Right cardiac atrium (tissue), 5 donors: ENCODE measurements around the gene NSMF. TPM values are rescaled to one million over a fixed set of nuclear protein-coding genes. Genes with fewer than 3 reads are reported as not detected.
"Not testable (repeated sequence)": the region's sequence is repeated elsewhere in the genome, so short reads cannot be mapped to it uniquely, and the experiment has no call there.

Experiments
- ATAC-seq, 2 donors: fragments of 200-7000 bp; cut with Tn5 transposase; one replicate each; pipeline versions ENCODE4 v1.8.0 to v1.9.1; 2020; ENCODE audit warnings: moderate library complexity in 2 of 2, mild to moderate bottlenecking in 1 of 2
- DNase-seq, 3 donors: peaks; one replicate each; pipeline ENCODE4 v3.0.0-alpha.2; 2020
- H3K27ac ChIP-seq: one replicate; pipeline ENCODE4 v1.5.1; 2013; ENCODE audit warnings: mild to moderate bottlenecking, low read length, control low read depth, moderate library complexity
- H3K27me3 ChIP-seq: one replicate; pipeline ENCODE4 v1.6.1; 2013; ENCODE audit not compliant: control insufficient read depth, insufficient read depth
- H3K4me1 ChIP-seq: one replicate; pipeline ENCODE4 v1.6.1; 2013; ENCODE audit warnings: low read length; ENCODE audit not compliant: control insufficient read depth, insufficient read depth
- H3K4me3 ChIP-seq: one replicate; pipeline ENCODE4 v1.5.1; 2013; ENCODE audit warnings: low read length, control low read depth
- H3K9me3 ChIP-seq: one replicate; pipeline ENCODE4 v1.6.1; 2013; ENCODE audit warnings: low read length; ENCODE audit not compliant: control insufficient read depth
- WGBS: extraction: QIAGEN DNeasy Blood & Tissue Kit; methylation state at CpG from one replicate; pipeline ENCODE4 v1.1.7; 2013; 5-methylcytosine and 5-hydroxymethylcytosine counted together
- intact Hi-C, 4 donors: fragments of 100-400 bp; cut with DNase I; formaldehyde crosslinking; loops; one replicate each; pipeline versions ENCODE4 v1.11.0 to v1.14.0; 2022 to 2023
- polyA plus RNA-seq: library from polyadenylated mRNA; stranded (reverse); fragments of 200-250 nt; gene quantifications from one replicate; pipeline ENCODE4 v1.2.3, GENCODE V29; 2013
- total RNA-seq, 4 donors: library from RNA; stranded (reverse); fragmentation: NEBNext Ultra II Directional; extraction: Animal tissue kit (Norgen Biotek cat#: 25700); gene quantifications; one replicate each; pipeline ENCODE4 v1.2.1, GENCODE V29; 2021
- donor health status: healthy with polysubstance abuse.
- donor health status: DM: no; HTN: yes; CAD: no.
- donor health status: DM: no; HTN: no; CAD: no.
- donor health status: DM: no; HTN: yes; CAD: no; lungs with severe emphysema.
- donor health status: DM: yes; HTN: yes; CAD: no.

The NSMF gene
- total and polyA plus RNA-seq, 5 donors = 12.4 to 25.5 (median 18.8) TPM

- no peak for ATAC-seq
- H3K4me1 ChIP-seq = no peaks in the 10 kb centered on the region
- H3K27ac ChIP-seq = no peak overlapping the region
- H3K9me3 ChIP-seq = no peaks in the 10 kb centered on the region
- peak in 2 of 3 donors; percentile 44 to 46 for DNase-seq
- WGBS = 93% methylated on average over 16 of the region's 16 CpGs
- intact Hi-C loops = no loop called here
- no peak overlapping the region for H3K4me3 ChIP-seq
- no peaks in the 10 kb centered on the region for H3K27me3 ChIP-seq
Measured at GRCh38 chr9:137467161-137467581, 8.0 kb upstream of the NSMF start.

GRCh38 chr9:137466389-137467085 lies 7.4 kb upstream of the NSMF start:
- H3K9me3 ChIP-seq, H3K27ac ChIP-seq, H3K4me3 ChIP-seq, intact Hi-C loops, ATAC-seq, H3K27me3 ChIP-seq, H3K4me1 ChIP-seq: not testable (repeated sequence)
- WGBS = 92% methylated on average over 35 of the region's 35 CpGs
- DNase-seq = peak in 1 of 3 donors; percentile 46

GRCh38 chr9:137465720-137466388 lies 6.7 kb upstream of the NSMF start:
- H3K4me1 ChIP-seq = no peaks in the 10 kb centered on the region
- no peak for ATAC-seq
- no peaks in the 10 kb centered on the region for H3K9me3 ChIP-seq
- H3K4me3 ChIP-seq = no peak overlapping the region
- DNase-seq = peak in 2 of 3 donors; percentile 22 to 25
- intact Hi-C loops = no loop called here
- no peak overlapping the region for H3K27ac ChIP-seq
- WGBS = 87% methylated on average over 23 of the region's 23 CpGs
- H3K27me3 ChIP-seq = no peaks in the 10 kb centered on the region

GRCh38 chr9:137465000-137465719 lies 6.0 kb upstream of the NSMF start:
- intact Hi-C loops = no loop called here

GRCh38 chr9:137464291-137464999 lies 5.3 kb upstream of the NSMF start:
- ATAC-seq = no peak
- peak in 2 of 3 donors; percentile 48 to 54 for DNase-seq
- H3K4me1 ChIP-seq = no peaks in the 10 kb centered on the region
- 94% methylated on average over 28 of the region's 28 CpGs for WGBS
- no peaks in the 10 kb centered on the region for H3K9me3 ChIP-seq
- intact Hi-C loops = no loop called here
- H3K27me3 ChIP-seq = no peaks in the 10 kb centered on the region
- H3K4me3 ChIP-seq = no peak overlapping the region
- no peak overlapping the region for H3K27ac ChIP-seq

More at GRCh38 chr9:137465000-137465719, 6.0 kb upstream of the NSMF start:
- H3K4me1 ChIP-seq = no peaks in the 10 kb centered on the region
- peak in 1 of 2 donors; percentile 3 for ATAC-seq
- no peaks in the 10 kb centered on the region for H3K9me3 ChIP-seq
- DNase-seq = peak in 2 of 3 donors; percentile 42 to 59
- H3K27me3 ChIP-seq = no peaks in the 10 kb centered on the region
- WGBS = 92% methylated on average over 23 of the region's 23 CpGs
- H3K4me3 ChIP-seq = no peak overlapping the region
- H3K27ac ChIP-seq = no peak overlapping the region

GRCh38 chr9:137463931-137464290 lies 4.8 kb upstream of the NSMF start:
- Histone ChIP-seq H3K4me3 (no peak overlapping the region), H3K9me3 (no peaks in the 10 kb centered on the region), H3K27ac (no peak overlapping the region), H3K4me1 (no peaks in the 10 kb centered on the region), H3K27me3 (no peaks in the 10 kb centered on the region)
- 96% methylated on average over 18 of the region's 18 CpGs for WGBS
- peak in 2 of 3 donors; percentile 37 to 48 for DNase-seq
- intact Hi-C loops = no loop called here
- ATAC-seq = no peak

GRCh38 chr9:137462986-137463930 lies 4.1 kb upstream of the NSMF start:
- DNase-seq (peak; percentile 10 to 50 (median 48)), ATAC-seq (no peak)
- 93% methylated on average over 30 of the region's 30 CpGs for WGBS
- H3K27ac ChIP-seq = no peak overlapping the region
- no peak overlapping the region for H3K4me3 ChIP-seq
- no peaks in the 10 kb centered on the region for H3K9me3 ChIP-seq
- H3K27me3 ChIP-seq = no peaks in the 10 kb centered on the region
- no peaks in the 10 kb centered on the region for H3K4me1 ChIP-seq
- intact Hi-C loops = no loop called here

GRCh38 chr9:137462396-137462985 lies 3.4 kb upstream of the NSMF start:
- peak; percentile 7 to 45 (median 24) for DNase-seq
- H3K9me3 ChIP-seq = no peaks in the 10 kb centered on the region
- WGBS = 97% methylated on average over 25 of the region's 25 CpGs
- H3K27me3 ChIP-seq = no peaks in the 10 kb centered on the region
- no peak overlapping the region for H3K27ac ChIP-seq
- no peak for ATAC-seq
- no peak overlapping the region for H3K4me3 ChIP-seq
- H3K4me1 ChIP-seq = no peaks in the 10 kb centered on the region
- intact Hi-C loops = no loop called here

GRCh38 chr9:137461663-137462395 lies 2.7 kb upstream of the NSMF start:
- Histone ChIP-seq H3K4me1 (no peaks in the 10 kb centered on the region), H3K27me3 (no peaks in the 10 kb centered on the region), H3K27ac (no peak overlapping the region), H3K9me3 (no peaks in the 10 kb centered on the region), H3K4me3 (no peak overlapping the region)
- 71% methylated on average over 52 of the region's 52 CpGs for WGBS
- ATAC-seq (peak in 1 of 2 donors; percentile 8), DNase-seq (peak; percentile 60 to 85 (median 82))
- intact Hi-C loops = no loop called here
